Nephron progenitor cell (in vitro differentiated cells): ENCODE results near the gene PDGFB.
A peak's percentile ranks its signal among the peaks of the same experiment; 100 is the strongest.

Experiments used
- DNase-seq: peaks from one replicate; pipeline ENCODE4 v3.0.0; 2021
- H3K27ac Mint-ChIP-seq: 2 replicates; pipeline ENCODE4 v1.8.0; 2021; ENCODE audit warnings: mild to moderate bottlenecking, moderate library complexity, mixed read lengths
- H3K27me3 Mint-ChIP-seq: 2 replicates; pipeline ENCODE4 v1.8.0; 2021; ENCODE audit warnings: mild to moderate bottlenecking, low read depth, mixed read lengths; ENCODE audit not compliant: poor library complexity
- H3K36me3 Mint-ChIP-seq: 2 replicates; pipeline ENCODE4 v1.8.0; 2021; ENCODE audit warnings: low read depth, mixed read lengths
- H3K4me1 Mint-ChIP-seq: 2 replicates; pipeline ENCODE4 v1.8.0; 2021; ENCODE audit warnings: mixed read lengths
- H3K4me3 Mint-ChIP-seq: 2 replicates; pipeline ENCODE4 v1.8.0; 2021; ENCODE audit warnings: mild to moderate bottlenecking, moderate library complexity, mixed read lengths
- H3K9me3 Mint-ChIP-seq: 2 replicates; pipeline ENCODE4 v1.8.0; 2021; ENCODE audit warnings: mild to moderate bottlenecking, moderate library complexity, mixed read lengths
- TF ChIP-seq, protein P1 (sequence below): fragments of 200-600 bp; sonication (generic); IDR thresholded peaks from 2 replicates; pipeline ENCODE4 v1.5.0; 2021; ENCODE audit warnings: antibody characterized with exemption

PDGFB gene

GRCh38 chr22:39194098-39194497 is 50.7 kb downstream of the PDGFB start:
- H3K9me3 Mint-ChIP-seq, result peaks cover 26% of the 10 kb centered on the region
- no peaks in the 10 kb centered on the region for H3K36me3 Mint-ChIP-seq
- peaks cover 36% of the 10 kb centered on the region for H3K27me3 Mint-ChIP-seq
- H3K27ac Mint-ChIP-seq, result no peak overlapping the region
- DNase-seq, result no peak
- H3K4me1 Mint-ChIP-seq, result peaks cover 19% of the 10 kb centered on the region
- TF ChIP-seq, protein P1, sequence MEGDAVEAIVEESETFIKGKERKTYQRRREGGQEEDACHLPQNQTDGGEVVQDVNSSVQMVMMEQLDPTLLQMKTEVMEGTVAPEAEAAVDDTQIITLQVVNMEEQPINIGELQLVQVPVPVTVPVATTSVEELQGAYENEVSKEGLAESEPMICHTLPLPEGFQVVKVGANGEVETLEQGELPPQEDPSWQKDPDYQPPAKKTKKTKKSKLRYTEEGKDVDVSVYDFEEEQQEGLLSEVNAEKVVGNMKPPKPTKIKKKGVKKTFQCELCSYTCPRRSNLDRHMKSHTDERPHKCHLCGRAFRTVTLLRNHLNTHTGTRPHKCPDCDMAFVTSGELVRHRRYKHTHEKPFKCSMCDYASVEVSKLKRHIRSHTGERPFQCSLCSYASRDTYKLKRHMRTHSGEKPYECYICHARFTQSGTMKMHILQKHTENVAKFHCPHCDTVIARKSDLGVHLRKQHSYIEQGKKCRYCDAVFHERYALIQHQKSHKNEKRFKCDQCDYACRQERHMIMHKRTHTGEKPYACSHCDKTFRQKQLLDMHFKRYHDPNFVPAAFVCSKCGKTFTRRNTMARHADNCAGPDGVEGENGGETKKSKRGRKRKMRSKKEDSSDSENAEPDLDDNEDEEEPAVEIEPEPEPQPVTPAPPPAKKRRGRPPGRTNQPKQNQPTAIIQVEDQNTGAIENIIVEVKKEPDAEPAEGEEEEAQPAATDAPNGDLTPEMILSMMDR, result no peak
- H3K4me3 Mint-ChIP-seq, result no peak overlapping the region

DNA sequence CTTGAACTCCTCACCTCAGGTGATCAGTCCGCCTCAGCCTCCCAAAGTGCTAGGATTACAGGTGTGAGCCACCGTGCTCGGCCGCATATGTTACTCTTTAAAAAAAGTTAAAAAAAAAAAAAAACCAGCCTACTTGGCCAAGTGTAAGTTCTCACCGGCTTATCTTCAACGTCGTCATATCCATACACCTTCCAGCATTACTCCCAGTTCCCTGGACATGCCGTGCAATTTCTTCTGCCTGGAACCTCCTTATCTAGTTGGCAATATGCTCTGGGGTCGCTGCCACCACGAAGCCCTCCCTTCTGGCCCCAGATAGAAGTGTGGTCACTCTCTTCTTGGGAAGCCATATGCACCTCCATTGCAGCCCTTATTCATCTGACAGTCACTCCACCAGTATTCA is 56.0 kb downstream of the PDGFB start:
- peaks cover 24% of the 10 kb centered on the region for H3K9me3 Mint-ChIP-seq
- no peak overlapping the region for H3K27ac Mint-ChIP-seq
- H3K4me1 Mint-ChIP-seq, result peaks cover 10% of the 10 kb centered on the region
- H3K4me3 Mint-ChIP-seq, result no peak overlapping the region
- no peak for DNase-seq
- H3K27me3 Mint-ChIP-seq, result peaks cover 26% of the 10 kb centered on the region
- TF ChIP-seq, protein P1, result no peak
- H3K36me3 Mint-ChIP-seq, result no peaks in the 10 kb centered on the region

- Mint-ChIP-seq H3K27ac (peak overlapping the region; percentile 36), H3K27me3 (peaks cover 16% of the 10 kb centered on the region)
Observed at GRCh38 chr22:39185601-39186012, 59.2 kb downstream of the PDGFB start.

GRCh38 chr22:39184586-39185577 is 59.9 kb downstream of the PDGFB start:
- Mint-ChIP-seq H3K27ac (no peak overlapping the region), H3K36me3 (peaks cover 4% of the 10 kb centered on the region), H3K27me3 (peaks cover 16% of the 10 kb centered on the region), H3K9me3 (peaks cover 30% of the 10 kb centered on the region), H3K4me3 (no peak overlapping the region), H3K4me1 (peaks cover 25% of the 10 kb centered on the region)
- DNase-seq, result no peak
- TF ChIP-seq, protein P1, result no peak

More at GRCh38 chr22:39185601-39186012, 59.2 kb downstream of the PDGFB start:
- peaks cover 4% of the 10 kb centered on the region for H3K36me3 Mint-ChIP-seq
- peaks cover 20% of the 10 kb centered on the region for H3K4me1 Mint-ChIP-seq
- H3K4me3 Mint-ChIP-seq, result no peak overlapping the region
- TF ChIP-seq, protein P1, result no peak
- H3K9me3 Mint-ChIP-seq, result peaks cover 30% of the 10 kb centered on the region
- DNase-seq, result no peak

GRCh38 chr22:39183991-39184585 is 60.7 kb downstream of the PDGFB start:
- Mint-ChIP-seq H3K27me3 (peaks cover 12% of the 10 kb centered on the region), H3K4me3 (no peak overlapping the region), H3K36me3 (peaks cover 4% of the 10 kb centered on the region), H3K9me3 (peaks cover 30% of the 10 kb centered on the region), H3K27ac (no peak overlapping the region), H3K4me1 (peaks cover 25% of the 10 kb centered on the region)
- DNase-seq, result no peak
- TF ChIP-seq, protein P1, result no peak
